Inflammatory macrophage (primary cell): Measurements from ENCODE around the gene ZNF846.
"Not testable (repeated sequence)": the region's sequence is repeated elsewhere in the genome, so short reads cannot be mapped to it uniquely, and the experiment has no call there.

Source experiments
- DNase-seq, 2 donors: peaks; one replicate each; pipeline ENCODE4 v3.0.0-alpha.2; 2020 to 2022
- total RNA-seq, 18 experiments: gene quantifications; one replicate each; lab custom pipeline; 2026; ENCODE audit warnings: mixed read lengths in 6 of 18, inconsistent platforms in 2 of 18; lab: John Stamatoyannopoulos, UW

Gene ZNF846
- 3.8 to 15.9 (median 9.8) reads per million in 18 experiments for total RNA-seq

GRCh38 chr19:9768175-9769112 is at the start of gene ZNF846:
ZNF846 (minus strand) TSS chr19:9768738; CDS start chr19:9764950, 3,788 bp downstream.
- DNase-seq = peak; percentile 97

- no peak for DNase-seq
These were observed 49.7 kb upstream of the ZNF846 start for GRCh38 chr19:9818175-9818733.

- DNase-seq = no peak
These were observed 42.6 kb upstream of the ZNF846 start for GRCh38 chr19:9811139-9811538.

- DNase-seq = no peak
These were observed 40.6 kb upstream of the ZNF846 start for GRCh38 chr19:9808855-9809824.

GRCh38 chr19:9806803-9807202 is 38.3 kb upstream of the ZNF846 start:
- no peak for DNase-seq

GRCh38 chr19:9801976-9802375 is 33.4 kb upstream of the ZNF846 start:
- DNase-seq = no peak

GRCh38 chr19:9799162-9799561 is 30.6 kb upstream of the ZNF846 start:
- DNase-seq = no peak

- DNase-seq = no peak
These were observed 29.3 kb upstream of the ZNF846 start for GRCh38 chr19:9797871-9798270.

GRCh38 chr19:9796113-9796773 is 27.7 kb upstream of the ZNF846 start:
- DNase-seq = peak; percentile 91 to 96

- peak; percentile 6 to 35 for DNase-seq
These were observed 24.6 kb upstream of the ZNF846 start for GRCh38 chr19:9793071-9793591.

GRCh38 chr19:9792206-9793070 is 23.9 kb upstream of the ZNF846 start:
- peak; percentile 76 to 81 for DNase-seq

GRCh38 chr19:9791552-9792205 is 23.1 kb upstream of the ZNF846 start:
- DNase-seq = peak; percentile 72 to 83

GRCh38 chr19:9791073-9791367 is 22.5 kb upstream of the ZNF846 start:
- not testable (repeated sequence) for DNase-seq

- DNase-seq = not testable (repeated sequence)
These were observed 21.0 kb upstream of the ZNF846 start for GRCh38 chr19:9789579-9789978.

- DNase-seq = no peak
These were observed 20.5 kb upstream of the ZNF846 start for GRCh38 chr19:9789066-9789465.

GRCh38 chr19:9788604-9789003 is 20.1 kb upstream of the ZNF846 start:
- DNase-seq = not testable (repeated sequence)

- DNase-seq = no peak
These were observed 18.3 kb upstream of the ZNF846 start for GRCh38 chr19:9786819-9787218.

GRCh38 chr19:9786342-9786741 is 17.8 kb upstream of the ZNF846 start:
- no peak for DNase-seq

GRCh38 chr19:9785367-9786331 is 17.1 kb upstream of the ZNF846 start:
- DNase-seq = peak; percentile 93 to 94
